COLO668 (cell line): ENCODE results near the gene PMEPA1.

Experiments
- DNase-seq: peaks from one replicate; lab custom pipeline; 2025; ENCODE audit not compliant: unreplicated experiment; lab: John Stamatoyannopoulos, UW

PMEPA1 gene

GRCh38 chr20:57663241-57663640 lies 46.6 kb downstream of the PMEPA1 start:
- DNase-seq, result no peak

DNA sequence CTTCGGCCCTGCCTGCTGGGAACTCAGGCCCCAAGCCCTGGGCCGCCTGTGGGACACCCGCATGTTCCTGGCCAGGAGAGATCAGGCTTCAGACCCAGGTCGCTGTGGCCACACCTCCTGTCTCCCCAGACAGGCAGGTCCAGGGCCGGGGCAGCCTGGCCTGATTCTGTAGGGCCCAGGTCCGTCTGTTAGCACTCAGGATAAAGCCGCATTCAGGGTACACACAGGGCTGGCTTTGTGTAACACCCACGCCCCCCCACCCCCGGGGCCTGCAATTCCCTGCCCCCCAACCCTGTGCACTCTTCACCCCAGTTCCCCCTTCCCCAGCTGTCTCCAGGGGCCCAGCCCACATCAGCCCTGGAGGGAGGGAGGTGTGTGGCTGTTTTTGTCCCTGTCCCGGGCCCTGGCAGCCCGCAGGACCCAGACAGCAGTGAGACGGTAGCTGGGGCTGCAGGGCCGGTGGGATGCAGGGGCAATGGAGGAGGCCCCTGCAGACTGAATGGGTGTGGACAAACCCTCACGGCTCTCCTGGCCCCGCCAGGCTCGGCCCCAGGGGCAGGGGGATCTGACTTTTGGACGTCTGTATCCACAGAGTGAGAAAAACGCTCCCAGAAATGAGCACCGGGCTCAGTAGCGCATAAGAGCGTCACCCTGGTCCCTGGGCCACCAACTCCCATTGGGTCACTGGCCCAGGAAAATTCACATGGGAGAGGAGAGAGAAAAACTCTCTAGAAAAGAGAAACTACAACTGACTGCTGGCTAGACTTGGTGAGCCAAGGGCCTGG lies 47.2 kb downstream of the PMEPA1 start:
- no peak for DNase-seq

- DNase-seq, result no peak
Measured at GRCh38 chr20:57661746-57662455, 47.9 kb downstream of the PMEPA1 start.

DNA sequence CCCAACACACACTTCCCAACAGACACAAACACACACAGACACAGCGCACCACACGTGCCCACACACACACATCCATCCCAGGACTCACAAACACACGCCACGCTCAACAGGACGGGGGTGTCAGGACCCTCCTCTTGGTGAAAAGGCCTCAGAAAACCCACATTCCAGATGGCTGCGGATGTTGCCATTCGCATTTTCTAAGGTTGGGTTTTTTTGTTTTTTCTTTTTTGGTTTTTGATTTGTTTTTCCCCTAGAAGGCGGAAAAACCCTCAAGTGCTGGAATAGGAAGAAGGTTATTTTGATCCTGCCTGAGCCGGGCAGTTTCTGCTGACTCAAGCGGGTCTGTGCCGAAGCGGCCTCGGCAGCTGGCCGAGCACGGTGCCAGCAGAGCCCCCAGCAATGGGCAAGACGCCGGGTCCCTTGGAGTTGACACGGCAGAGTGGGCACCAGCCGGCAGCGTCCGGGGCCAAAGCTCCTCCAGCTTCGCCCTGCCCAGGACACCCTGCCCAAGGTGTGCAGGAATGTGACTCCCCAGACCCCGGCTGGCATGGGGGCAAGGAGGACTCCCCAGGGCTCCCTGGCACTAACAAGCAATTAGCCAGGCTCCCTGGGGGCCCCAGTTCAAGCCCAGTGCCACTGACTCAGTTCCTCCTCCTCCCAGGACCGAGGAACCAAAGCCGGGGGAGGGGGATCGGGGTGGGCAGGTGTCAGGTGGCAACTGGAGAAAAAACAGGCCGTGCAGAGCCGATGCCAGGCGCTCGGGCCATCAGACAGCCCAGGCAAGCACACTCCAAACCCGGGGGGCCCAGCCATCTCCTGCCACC lies 48.7 kb downstream of the PMEPA1 start:
- no peak for DNase-seq

GRCh38 chr20:57660181-57660921 lies 49.5 kb downstream of the PMEPA1 start:
- no peak for DNase-seq

DNA sequence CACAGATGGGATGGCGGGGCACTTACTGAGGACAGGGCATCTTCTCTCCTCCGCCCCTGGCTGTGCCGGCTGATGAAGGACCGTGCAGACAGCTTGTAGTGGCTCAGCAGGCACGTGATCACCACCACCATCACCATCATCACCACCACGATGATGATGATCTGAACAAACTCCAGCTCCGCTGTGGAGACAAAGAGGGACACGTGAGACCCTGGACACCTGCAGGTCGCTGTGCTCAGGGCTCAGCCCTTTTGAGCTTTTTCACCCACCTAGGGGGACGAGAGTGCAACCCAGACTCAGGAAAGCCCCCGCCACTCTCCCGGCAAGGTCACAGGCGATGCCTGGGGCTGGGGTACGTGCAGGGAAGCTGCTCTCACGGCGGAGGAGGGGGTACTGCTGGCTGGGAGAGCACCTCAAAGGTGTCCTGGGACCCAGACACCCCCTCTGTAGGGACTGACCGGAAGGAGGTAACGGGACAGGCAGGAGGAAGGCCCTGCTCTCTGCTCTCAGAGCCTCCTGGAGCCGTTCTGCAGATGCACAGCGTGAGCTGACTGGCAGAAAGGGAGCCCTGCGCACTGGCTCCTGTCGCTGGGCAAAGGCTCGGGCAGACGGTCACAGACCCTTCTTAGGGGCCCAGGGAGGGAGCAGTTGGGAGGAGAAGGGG lies 50.2 kb downstream of the PMEPA1 start:
- DNase-seq, result no peak

DNA sequence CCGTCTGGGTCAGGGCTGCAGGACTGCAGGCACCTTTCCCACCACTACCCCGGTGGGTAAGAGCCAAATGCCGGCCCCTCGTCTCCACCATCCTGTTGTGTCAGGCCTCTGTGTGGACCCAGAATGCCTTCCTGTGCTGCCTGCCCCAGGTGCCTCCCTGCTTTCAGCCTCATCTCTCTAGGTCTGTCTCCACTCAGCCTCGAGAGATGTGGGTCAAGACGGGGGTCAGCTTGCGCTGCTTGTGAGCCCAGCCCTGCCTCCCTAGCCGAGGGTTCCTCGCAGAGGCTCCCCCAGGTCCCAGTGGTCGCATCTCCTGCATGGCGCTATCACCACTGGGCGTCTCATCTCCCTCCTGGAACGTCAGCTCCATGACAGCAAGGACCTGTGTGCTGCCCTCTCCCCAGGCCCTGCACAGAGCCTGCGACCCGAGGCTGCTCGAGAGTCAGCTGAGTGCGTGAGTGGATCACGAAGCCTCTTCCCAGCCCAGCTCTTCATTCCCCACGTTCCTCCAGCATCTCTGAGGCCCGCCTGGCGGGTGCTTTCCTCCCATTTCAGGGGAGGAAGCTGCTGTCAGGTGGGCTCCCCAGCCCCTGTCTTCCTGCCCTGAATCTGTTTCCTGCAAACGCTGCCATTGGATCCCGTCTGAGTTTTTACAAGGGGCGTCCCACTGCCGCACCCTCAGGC lies 50.8 kb downstream of the PMEPA1 start:
- DNase-seq, result no peak

- no peak for DNase-seq
Measured at GRCh38 chr20:57658447-57658832, 51.4 kb downstream of the PMEPA1 start.

DNA sequence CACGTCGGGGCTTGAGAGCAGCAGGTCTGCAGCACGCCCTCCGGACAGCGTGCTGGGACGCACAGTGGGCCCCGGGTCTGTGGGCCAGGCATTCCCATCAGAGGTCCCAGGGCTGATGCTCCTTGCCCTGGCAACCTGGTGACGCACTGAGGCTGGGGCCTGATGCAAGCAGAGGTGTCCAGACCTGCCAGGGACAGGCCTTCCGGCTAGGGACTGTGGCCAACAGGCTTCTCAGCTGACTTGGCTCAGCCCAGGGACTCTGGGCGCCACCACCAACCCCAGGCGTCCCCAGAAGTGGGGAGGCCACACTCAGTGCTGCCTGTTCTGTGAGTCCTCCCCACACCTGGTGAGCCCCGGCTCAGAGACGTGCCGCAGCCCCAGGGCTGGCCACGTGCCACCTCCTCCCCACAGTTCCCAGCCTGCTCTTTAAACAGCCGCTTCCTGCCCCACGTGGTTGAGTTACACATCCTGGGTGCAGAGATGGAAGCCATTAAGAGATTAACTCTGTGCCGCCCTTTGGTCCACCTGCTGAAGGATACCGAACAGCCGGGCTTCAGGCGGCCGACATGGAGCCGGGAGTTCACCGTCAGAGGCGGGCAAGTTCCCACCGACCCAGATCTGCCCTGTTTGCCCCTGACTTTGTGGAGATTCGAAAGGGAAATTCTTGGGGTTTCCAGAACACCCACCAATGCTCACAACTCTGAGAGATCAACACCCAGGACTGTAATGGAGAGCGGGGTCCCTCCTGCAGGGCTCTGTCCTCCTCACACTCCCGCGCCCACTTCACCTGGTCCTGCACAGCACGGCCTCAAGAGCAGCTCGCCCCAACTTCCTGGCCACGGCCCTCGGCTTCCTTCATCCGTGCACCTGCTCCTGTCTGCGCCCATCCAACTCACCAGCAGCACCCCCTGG lies 52.0 kb downstream of the PMEPA1 start:
- DNase-seq, result no peak

- DNase-seq, result no peak
Measured at GRCh38 chr20:57656821-57657534, 52.8 kb downstream of the PMEPA1 start.

- no peak for DNase-seq
Measured at GRCh38 chr20:57656252-57656820, 53.5 kb downstream of the PMEPA1 start.

DNA sequence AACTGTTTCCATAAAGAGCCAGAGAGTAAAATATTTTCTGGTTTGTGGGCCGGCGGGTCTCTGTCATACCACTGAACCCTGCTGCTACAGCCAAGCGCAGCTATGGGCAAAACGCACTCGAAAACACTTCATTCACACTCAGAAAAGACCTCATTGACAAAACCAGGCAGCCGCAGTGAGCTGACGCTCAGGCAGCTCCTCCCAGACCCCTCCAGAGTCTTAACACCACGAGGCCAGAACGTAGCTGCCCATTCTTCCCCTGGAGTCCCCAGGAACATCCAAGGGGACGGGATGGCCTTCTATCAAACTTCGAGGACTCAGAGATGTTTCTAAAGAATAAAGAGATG lies 54.0 kb downstream of the PMEPA1 start:
- DNase-seq, result no peak

- DNase-seq, result no peak
Measured at GRCh38 chr20:57654998-57655808, 54.6 kb downstream of the PMEPA1 start.

DNA sequence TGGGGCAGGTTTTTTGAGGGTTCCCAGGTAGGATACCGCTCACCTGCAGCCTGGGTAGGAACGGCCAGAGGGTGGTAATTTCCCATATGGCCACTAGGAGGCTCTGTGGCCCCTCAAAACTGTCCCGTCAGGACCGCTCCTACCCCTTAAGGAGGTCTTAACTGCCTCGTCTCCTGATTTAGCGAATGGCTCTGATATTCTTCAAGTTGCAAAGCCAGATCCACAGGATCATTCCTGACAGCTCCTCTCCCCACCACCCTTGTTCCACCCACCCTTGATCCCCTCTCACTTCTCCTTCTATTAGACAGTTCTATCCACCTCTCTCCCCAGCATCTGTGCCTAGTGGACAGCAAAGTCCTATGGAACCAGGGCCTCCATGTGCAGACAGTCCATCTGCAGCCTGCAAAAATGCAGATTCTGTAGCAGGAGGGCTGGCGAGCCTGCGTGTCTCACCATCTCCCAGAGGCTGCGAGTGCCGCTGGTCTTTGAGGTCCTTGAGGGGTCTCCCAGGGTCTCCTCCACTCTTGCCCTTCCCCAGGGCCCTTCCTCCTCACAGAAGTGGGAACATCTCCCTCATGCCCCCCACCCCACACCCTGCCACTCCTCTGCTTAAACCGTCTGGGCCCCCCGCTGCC lies 55.3 kb downstream of the PMEPA1 start:
- peak; percentile 26 for DNase-seq

DNA sequence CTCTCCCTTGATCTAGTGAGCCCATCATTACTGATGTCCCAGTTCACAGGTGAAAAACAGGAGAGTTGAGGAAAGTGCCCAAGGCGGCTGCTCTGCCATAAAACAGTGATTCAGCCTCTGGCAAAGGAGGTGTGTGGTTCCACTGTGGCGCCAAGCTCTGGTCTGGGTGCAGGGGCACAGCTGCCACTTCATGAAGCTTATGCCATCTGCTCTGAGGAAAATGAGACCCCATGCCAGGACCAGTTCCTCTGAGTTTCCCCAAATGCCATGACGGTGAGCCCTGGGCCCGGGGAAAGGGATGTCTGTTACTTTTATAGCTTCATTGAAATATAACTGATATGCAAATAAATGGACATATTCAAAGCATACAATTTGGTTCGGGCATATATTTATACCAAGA lies 55.9 kb downstream of the PMEPA1 start:
- DNase-seq, result no peak

DNA sequence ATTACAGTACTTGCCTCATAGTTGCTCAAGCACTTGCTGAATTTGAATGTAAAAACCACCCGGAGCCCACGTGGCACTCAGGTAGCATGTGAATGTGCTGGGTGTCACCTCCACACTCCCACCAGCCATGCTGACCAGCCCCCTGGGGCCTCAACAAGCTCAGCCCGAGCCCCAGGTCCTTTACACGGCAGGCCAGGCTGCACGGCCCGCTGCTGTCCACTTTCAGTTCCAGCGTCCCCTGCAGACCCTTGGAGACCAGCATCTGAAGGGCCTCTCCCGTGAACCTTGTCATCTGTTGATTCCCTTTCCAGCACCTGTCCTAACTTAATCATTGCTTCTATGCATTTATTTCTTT lies 56.3 kb downstream of the PMEPA1 start:
- no peak for DNase-seq
